NCI-H2081 (cell line): Measurements from ENCODE around the gene SYT13.

Source experiments
- DNase-seq, 2 experiments: peaks; one replicate each; lab custom pipeline; 2025; lab: John Stamatoyannopoulos, UW

The SYT13 gene

DNA sequence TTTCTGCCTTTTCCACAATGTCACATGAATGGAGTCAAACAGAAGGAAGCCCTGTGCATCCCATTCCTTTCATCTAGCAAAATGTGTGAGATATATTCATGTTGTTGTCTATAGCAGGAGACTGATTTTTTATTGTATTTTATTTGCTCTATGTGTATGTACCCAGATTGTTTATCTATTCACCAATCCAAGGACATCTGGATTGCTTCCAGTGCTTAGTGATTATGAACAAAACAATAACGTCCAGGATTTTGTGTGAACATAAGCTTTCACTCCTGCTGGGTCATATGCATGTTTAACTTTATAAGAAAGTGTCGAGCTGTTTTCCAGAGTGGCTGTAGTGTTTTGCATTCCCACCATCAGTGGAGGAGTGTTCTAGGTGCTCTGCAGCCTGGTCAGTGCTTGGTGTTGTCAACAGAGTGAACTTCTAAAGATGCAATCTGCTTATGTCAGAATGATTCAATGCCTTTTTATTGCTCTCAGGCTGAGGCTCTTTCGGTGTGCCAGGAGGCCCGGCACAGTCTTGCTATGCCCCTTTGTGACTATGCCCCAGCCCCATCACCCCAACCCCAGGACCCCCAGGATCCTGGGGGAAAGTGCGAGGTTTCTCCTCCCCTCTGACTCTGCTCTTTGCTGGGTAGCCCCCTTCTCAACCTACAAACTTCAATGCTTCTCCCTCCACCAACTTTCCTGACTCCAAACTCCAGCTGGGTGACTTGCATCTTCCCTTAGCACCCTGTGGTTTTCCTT, 19.9 kb upstream of the SYT13 start:
- DNase-seq = no peak

DNA sequence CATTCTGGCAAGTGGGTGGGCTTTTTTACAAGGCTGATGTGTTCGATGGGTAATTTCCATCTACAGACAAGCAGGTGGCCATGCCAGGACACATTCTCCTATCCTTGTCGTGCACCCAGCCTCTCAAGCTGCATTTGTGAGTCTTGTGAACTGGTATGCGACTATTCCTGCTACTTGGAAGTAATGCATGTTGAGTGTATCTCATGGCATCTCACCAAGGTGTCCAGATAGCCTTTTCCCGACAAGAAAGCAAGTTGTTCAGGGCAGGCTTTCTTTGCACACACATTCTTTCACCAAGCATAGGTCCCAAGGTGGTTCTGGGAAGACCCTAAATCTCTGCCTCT, 18.8 kb upstream of the SYT13 start:
- DNase-seq = no peak

DNA sequence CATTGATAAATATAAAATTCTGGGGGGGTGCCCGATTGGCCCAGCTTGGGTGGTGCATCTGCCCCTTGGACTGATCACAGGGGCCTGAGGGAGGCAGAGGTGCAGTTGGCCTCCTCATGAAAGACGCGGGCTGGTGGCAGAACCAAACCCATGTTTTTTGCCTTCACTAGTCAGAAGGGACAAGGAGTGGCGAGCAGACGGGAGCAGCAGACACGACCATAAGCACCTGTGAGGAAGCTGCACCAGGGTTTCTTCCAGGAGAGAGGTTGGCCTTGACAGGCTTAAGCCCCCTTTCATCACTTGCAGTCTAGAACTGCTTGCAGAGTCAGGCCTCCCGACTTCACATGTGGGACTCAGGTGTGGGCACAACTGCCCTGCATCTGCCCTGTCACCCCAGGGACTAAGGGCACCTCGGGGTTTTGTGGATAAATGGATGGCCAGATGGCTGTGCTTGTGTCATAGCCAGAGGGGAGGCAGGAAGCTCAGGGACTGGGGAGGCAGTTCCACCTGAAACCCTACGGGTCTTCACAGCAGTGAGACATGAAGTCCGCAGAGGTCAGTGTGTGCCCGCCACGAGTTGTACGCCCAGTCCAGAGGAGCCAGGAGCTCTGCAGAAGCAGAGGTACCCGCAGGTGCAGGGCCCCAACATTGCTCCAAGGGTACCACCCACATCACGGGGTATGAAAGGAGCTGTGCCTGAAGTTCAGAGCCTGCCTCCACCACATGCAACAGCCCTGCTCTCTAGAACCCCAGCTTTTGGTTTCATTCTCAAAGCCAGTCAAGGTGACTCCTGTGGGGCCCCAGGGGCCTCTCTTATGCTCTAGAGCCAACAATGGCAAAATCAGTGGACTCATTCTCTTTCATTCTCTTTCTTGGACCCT, 18.2 kb upstream of the SYT13 start:
- DNase-seq = no peak

DNA sequence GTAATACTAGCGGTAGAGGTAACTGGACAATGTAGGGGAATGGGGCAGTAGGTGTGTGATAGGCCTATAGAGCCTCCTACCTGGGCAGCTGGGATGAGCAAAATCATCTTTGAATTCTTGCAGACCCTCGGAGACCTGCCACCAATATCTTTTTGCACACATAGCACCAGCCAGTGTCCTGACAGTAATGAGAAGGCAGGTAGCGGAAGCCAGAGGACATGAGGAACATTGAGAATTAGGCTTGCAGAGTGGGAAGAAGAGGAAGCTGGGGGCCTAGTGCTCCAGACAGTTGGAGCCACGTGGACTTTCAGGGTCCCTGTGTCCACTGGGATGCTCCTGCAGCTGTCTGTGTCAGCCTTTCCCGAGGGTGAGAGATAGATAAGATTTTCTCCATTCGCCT, 17.2 kb upstream of the SYT13 start:
- no peak for DNase-seq

DNA sequence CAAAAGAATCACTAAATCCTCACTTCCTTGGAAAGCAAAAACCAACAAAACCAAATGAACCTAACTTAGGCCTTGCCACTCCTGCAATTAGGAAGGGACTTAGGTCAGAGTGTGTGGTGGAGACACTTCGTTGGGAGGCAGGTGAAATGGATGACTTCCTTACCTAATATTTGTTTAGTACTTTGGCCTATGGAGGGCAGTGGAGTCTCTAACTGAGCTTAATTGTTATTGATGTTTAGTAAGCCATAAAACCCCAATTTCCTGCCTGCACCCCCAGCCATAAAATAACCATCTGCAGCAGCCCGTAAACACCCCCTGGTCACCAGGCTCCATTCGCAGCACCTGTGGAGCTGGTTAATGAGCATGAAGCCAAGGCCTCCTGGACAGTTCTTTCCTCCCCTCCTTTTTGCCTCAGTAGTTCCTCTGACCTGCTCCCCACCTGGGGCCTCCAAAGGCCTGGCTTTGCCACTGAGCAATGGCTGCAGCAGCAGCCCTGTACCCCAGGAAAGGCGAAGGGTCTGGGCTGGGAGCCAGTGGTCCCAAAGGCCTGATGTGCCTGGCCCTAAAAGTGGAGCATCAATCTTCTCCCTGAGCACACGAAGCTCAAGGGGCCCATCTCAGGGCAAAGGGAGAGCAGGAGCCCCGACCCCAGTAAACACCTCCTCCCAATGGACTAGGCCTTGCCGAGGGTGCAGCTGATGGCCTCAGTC, 15.6 kb upstream of the SYT13 start:
- DNase-seq = peak; percentile 28 to 85

DNA sequence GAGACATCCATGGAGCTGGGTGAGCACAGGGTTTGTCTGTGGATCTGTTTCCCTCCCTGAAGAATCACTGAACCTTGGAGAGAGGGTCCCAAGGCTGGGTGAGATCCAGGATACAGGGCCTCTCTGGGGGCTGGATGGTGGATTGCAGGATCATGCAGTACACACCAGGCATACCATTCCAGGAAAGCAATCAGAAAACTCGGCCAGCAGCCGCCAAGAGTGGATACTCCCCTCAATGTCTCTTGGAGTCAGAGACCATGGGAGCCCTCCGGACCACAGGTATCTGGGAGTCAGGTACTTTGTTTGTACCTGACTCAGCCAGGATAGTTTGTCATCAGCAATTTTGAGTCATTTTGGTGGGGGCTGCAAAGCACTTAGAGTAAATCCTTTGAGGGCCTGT, 14.6 kb upstream of the SYT13 start:
- DNase-seq = no peak

DNA sequence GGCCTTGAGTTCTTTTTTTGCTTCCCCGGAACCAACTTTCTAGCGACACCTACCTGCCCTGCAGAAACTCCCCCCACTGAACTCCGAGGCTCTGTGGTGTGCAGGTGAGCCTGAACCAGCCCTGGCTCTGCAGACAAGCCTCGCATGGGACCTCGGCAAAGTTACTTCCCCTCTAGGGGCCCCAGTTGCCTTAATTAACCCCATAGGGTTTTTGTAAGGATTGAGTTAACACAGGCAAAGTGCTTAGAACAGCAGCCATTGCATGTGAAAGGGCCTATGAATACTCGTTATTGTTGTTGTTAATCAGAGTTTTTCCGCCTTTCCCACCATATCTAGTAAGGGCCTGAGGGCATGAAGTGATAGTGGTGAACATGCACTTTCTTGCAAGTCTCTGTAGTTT, 12.6 kb upstream of the SYT13 start:
- no peak for DNase-seq

DNA sequence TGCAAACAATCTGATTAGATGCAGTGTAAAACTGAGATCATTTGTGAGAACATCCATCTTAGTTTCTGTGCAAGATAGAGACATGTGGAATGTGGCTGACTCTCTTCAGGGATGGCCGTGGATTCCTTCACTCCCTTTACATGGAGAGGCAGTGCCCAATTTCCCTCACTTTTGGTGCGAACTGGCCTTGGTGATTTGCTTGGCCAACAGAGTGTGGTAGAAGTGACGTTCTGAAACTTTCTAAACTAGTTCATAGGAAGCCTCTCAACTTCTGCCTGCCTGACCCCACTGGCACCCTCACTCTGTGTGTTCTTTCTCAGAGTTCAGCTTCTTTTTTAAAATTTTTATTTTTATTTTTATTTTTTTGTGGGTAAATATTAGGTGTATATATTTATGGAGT, 9.9 kb upstream of the SYT13 start:
- no peak for DNase-seq

DNA sequence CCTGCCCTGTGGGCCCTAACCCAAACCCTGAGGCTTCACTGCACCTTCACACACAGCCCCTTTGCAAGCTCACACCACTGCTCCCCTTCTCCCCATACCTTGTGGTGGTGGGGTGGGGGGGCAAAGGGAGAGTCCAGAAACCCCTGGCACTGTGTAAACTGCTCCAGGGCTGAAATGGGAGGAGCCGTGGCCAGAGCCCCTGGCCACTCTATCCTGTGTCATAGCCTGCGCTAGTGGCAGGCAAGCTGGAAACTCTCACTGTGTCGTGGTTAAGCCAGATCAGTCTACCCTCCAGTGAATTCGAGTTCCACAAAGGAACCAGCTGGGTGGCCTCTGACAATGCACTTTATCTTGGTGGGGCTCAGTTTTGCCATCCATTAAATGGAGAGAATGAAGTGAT, 8.4 kb upstream of the SYT13 start:
- no peak for DNase-seq

DNA sequence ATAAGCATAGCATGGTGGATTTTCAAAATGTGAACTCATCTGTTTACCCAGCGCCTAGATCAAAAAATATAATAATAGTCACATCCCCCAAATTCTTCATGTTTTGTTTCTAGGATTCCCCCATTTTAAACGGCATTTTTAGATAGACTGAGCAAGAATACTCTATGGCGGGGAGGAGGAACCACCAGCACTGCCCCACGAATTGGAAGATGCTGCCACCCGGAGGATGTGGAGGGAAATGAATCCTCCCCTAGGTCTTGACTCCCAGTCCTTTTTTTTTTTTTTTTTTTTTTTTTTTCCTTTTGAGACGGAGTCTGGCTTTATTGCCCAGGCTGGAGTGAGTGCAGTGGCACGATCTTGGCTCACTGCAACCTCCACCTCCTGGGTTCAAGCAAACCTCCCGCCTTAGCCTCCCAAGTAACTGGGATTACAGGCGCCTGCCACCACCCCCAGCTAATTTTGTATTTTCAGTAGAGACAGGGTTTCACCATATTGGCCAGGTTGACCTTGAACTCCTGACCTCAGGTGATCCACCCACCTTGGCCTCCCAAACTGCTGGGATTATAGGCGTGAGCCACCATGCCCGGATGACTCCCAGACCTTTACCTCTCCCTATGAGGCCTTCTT, 7.5 kb upstream of the SYT13 start:
- peak; percentile 75 to 86 for DNase-seq

DNA sequence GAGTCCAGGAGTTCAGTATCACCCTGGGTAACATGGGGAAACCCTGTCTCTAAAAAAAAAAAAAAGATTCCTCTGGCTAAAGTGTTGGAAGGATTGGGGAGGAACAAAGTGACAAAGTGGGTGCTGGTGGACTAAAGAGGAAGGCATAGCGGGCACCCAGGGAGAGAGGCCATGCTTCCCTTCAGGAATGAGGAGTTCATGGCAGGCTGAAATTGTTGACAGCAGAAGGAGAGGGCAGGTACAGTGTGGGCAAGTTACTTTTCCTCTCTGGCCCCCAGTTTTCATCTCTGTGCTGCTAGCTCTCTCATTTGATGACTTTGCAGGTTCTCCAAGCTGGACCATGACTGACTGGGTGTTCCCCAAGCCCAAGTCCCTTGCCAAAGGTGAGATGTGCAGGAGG, 4.4 kb upstream of the SYT13 start:
- DNase-seq = no peak

DNA sequence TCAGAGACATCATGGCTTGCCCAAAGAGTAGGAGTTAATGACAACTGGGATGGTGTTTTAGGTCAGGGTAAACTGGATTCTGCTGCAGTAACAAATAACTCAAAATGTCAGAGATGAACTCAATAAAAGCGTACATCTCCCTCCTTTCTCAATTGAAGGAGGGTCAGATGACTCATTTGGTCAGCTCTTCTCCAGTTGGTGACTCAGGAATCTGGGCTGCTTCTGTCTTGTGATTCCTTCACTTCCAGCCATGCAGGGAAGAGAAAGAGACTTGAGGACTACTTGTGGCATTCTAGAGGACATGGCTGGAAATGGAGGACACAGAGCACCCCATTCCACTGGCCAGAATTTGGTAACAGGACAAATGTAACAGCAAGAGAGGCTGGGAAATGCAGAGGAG, 3.2 kb upstream of the SYT13 start:
- no peak for DNase-seq

DNA sequence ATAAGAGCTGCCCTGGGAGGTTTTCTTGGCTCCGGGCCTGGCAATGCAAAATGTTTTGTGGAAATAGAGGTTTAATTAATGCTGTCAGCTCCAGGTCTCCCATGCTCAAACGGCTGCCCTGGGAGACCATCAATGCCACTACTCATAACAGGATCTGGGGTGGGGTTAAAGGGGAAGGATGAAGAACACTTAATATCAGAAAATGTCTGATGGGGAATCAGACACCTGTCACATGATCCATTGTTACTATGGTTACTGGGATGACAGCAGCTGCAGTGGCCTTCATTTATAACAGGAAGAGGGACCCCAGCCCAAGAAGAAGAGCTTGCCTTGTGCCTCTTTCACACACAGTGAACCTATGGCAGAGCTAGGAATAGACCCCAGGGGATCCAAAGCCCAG, 2.2 kb upstream of the SYT13 start:
- DNase-seq = peak in 1 of 2 experiments; percentile 32

DNA sequence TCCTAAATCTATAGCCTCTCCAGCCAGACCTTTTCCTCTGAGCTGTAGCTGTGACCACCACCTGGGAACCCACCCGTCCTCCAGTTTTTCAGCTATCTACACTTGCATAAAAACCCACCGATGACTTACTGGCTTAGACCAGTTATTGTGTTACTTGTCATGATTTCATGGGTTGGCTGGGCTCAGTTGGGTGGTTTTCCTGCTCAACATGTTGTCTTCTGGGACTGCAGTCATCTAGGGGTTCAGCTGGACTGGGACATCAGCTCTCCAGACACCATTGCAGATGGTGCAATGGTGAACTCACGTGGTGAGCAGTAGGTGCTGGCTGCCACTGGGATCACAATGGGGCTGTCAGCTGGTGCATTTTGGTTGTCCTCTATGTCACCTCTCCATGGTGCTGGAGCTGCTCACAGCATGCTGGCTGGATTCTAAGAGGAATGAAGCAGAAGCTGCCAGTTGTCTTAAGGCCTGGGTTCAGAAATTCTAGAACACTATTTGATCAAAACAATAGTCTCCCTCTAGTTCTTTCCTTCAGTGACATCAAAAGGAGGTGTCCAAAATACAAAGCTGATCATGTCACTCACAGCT, 1.3 kb upstream of the SYT13 start:
- DNase-seq = no peak

DNA sequence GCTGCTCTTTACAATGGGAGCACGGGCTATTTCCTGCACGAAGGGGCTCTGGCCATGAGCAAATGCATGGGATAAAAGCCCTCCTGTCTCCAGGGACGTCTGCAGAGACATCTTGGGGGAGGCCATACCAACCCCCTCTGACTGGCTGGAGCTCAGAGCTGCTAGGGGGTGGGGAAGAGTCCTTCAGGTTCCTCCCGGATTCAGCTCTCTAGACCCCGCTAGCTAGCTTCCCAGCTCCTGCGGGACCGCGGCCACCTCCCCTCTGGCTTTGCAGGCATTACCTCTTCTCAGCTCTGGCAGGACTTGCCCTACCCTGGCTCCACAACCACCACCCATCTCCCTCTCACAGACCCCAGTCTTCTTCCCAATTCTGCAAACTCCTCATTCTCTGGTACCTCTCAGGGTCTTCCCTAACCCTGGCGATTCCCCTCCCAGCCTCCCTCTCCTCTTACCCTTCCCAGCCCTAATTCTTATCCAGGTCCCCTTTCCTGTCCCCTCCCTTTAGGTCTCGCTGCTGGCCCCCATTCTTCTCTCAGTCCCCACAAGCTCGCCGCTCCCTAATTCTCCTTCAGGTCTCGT, 802 bp downstream of the SYT13 start:
- no peak for DNase-seq

DNA sequence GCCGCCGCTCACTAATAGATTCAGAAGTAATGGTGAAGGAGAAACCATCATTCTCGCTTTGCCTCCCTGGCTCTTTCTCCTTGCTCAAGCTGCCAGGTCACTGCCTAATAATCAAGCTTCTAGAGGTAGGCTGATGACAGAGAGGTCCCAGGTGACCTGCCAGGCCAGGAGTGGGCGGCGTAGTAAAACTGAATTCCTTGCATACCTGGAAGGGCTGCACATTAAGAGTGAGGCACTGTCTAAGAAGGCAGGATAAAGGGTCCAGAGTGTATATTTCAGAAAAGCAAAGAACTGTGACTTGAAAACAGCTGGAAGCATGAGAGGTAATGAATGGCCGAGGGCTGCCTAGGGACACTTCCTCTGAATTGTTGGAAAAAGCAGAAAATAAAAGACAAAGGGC, 4.1 kb downstream of the SYT13 start:
- DNase-seq = no peak

DNA sequence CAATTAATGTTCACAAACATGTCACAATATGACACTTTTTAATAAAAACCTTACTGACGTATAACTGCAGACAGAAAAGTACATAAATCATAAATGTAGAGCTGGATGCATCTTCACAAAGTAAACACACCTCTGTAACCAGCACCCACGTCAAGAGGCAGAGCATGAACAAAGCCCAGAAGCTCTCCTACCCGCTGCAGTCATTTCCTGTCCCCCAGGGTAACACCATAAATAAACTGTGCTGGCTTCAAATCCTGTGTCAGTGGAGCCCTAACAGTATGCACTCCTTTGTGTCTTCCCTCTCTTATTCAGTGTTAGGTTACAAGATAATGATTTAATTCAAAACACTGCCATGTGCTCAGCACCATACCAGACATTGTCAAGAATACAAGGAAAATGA, 5.7 kb downstream of the SYT13 start:
- peak; percentile 76 to 91 for DNase-seq

DNA sequence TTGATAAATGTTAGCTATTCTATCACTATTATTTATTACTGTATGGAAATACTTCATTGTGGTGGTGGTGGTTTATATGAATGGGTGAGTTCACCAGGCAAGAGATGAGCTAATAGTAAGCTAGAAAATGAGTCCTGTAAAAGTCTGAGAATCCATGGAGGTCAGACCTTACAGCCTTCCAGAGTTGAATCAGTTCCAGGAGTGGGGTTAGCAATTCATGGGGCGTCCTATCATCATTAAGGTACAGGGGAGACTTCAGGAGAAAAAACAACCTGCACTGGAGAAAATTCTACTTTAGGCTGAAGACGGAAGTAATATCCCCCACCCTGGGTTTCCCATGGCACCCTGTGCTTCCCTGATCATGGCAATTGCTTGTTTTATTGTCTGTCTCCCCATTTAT, 6.5 kb downstream of the SYT13 start:
- no peak for DNase-seq

DNA sequence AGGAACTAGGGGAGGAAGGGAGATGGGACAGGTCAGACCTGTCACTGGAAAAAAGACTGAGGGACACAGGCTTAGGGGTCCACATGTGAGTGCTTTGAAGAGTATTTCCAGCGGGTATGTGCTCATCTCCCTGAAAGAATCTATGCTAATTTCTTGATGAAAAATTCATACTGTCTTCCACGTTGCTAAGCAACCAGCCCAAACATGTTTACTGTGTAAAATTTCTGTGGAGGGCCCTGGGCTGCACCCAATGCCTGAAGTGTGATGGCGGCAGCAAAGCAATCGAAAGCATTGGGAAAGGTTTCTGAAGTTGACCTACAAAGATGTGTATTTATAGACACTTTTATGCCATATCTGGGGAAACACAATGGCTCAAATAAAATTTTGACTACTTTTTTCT, 7.4 kb downstream of the SYT13 start:
- DNase-seq = no peak

DNA sequence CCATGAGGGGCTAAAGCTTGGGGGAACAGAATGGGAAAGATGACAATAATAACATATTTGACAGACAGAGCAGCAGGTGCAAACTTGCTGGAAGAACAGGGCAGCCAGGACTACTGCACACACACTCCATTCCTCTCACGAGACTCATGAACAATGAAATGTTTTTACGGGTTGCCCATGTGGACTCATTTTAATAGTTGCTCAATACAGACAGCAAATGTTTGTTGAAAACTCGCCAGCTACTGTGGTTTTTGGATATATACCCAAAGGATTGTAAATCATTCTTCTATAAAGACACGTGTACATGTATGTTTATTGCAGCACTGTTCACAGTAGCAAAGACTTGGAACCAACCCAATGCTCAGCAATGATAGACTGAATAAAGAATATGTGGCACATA, 10.3 kb downstream of the SYT13 start:
- no peak for DNase-seq

DNA sequence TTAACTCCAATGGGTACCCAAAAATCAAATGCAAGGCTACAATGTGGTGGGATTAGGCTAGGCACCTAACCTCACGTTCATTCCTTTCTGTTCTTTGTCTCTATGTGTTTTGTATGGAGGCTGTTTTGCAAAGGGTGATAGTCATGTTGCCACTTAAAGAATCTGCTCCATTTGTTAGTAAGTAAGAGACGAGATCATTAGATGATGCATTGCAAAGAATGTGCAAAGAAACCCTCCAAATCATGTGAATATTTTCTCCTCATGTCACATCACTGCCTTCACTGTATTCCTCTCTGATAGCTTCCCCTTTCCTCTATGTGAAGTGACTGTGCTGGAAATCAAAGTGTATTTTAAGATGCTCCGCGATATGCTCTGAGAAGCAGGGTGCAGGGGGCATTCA, 11.9 kb downstream of the SYT13 start:
- DNase-seq = no peak

DNA sequence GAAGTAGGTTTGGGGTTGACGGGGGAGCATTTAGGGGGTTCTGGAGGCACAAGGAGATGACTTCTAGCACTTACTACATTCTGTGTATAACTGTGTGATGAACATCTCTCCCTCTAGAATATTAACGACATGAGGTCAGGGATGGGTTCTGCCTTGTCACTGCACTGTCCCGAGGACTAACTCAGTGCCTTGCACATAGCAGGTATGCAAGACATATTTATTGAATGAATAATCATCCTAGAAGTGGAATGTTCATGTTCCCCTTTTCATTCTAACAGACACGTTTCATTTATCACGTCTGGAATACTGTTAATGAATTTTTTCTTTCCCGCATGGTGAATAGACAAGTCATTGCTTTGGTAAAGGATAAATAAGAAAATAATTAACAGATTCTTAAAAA, 12.6 kb downstream of the SYT13 start:
- no peak for DNase-seq
